CD4-positive, alpha-beta T cell treated with Interleukin-12 subunit alpha and Interleukin-12 subunit beta, for 1 hour (primary cell): ENCODE data around the gene HOXC5.

Experiments used
- DNase-seq: peaks from one replicate; pipeline ENCODE4 v3.0.0-alpha.2; 2020

Gene HOXC5

GRCh38 chr12:54032627-54033100 is at the start of gene HOXC5:
Gene HOXC5, plus strand, starts transcription at chr12:54033050. Its CDS starts 73 bp downstream, at chr12:54033123.
- peak; percentile 72 for DNase-seq

- DNase-seq: no peak
Measured at GRCh38 chr12:53983568-53983949, 49.3 kb upstream of the HOXC5 start.

- no peak for DNase-seq
Measured at GRCh38 chr12:53983950-53984572, 48.8 kb upstream of the HOXC5 start.

- DNase-seq: peak; percentile 74
Measured at GRCh38 chr12:53984901-53985691, 47.8 kb upstream of the HOXC5 start, which contains the start of gene HOXC10. Gene HOXC10, plus strand, starts transcription at chr12:53985146. Its CDS starts 114 bp downstream, at chr12:53985260.

GRCh38 chr12:53985692-53985993 is 47.2 kb upstream of the HOXC5 start:
- DNase-seq: no peak

- no peak for DNase-seq
Measured at GRCh38 chr12:53985994-53986685, 46.7 kb upstream of the HOXC5 start.

- no peak for DNase-seq
Measured at GRCh38 chr12:53986686-53987483, 46.0 kb upstream of the HOXC5 start.

GRCh38 chr12:53987787-53988230 is 45.0 kb upstream of the HOXC5 start:
- no peak for DNase-seq

- DNase-seq: no peak
Measured at GRCh38 chr12:53988541-53989226, 44.2 kb upstream of the HOXC5 start.

- peak; percentile 30 for DNase-seq
Measured at GRCh38 chr12:53989227-53990113, 43.4 kb upstream of the HOXC5 start.

GRCh38 chr12:53990311-53991076 is 42.4 kb upstream of the HOXC5 start:
- DNase-seq: no peak

GRCh38 chr12:53991077-53991460 is 41.8 kb upstream of the HOXC5 start:
- no peak for DNase-seq

- DNase-seq: no peak
Measured at GRCh38 chr12:53992377-53992889, 40.4 kb upstream of the HOXC5 start.

- DNase-seq: no peak
Measured at GRCh38 chr12:53993162-53994008, 39.5 kb upstream of the HOXC5 start.

GRCh38 chr12:53994009-53994263 is 38.9 kb upstream of the HOXC5 start:
- no peak for DNase-seq

- DNase-seq: no peak
Measured at GRCh38 chr12:53994264-53995001, 38.4 kb upstream of the HOXC5 start.

- DNase-seq: no peak
Measured at GRCh38 chr12:53995002-53995377, 37.9 kb upstream of the HOXC5 start.

GRCh38 chr12:53995378-53996239 is 37.2 kb upstream of the HOXC5 start:
- DNase-seq: no peak
